Measurements from ENCODE around the gene POLD3. TPM values are rescaled to one million over a fixed set of nuclear protein-coding genes. Genes with fewer than 3 reads are reported as not detected.

Gene POLD3
- 15.9 TPM for total RNA-seq

DNA sequence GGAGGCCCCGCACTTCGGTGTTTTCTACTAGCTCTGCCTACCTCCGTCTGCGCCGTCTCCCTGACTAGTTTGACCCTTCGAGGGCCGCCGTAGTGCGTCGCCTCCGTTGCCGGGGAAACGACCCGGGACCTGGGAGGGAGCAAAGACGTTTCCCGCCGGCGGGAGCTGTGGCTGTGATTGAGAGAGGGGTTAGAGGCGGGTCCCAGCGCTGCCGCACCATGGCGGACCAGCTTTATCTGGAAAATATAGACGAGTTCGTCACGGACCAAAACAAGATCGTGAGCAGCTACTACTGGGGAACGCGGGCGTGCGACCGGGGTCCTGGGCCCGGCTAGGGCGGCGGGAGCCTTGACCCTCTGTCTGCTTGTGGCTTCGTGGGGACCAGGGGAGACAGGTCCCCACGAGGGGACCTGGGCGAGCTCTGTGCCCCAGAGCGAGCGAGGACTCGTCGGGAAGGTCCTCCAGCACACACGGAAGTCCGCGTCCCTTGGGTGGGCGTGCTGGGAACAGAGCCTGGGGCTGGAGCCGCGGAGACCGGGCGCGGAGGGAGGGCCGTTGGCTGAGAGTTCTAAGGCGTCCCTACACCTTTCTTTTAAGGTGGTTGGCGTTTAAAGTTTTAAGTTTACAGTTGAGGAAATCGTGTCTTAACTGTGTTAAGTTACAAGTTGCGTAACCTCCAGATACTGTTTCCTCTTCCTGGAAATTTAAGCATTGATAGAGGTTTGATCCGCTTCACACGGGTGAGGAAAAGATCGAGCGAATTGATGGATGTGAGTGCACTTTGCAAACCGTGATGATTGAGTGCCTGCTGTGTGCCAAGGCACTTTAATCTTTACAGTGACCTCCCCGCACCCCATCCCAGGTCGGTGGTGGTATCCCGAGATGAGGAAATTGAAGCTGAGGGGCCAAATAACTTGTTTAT is at the start of gene POLD3:
POLD3 (plus strand) TSS at position 142 of the 922 bp plus-strand sequence; CDS start at position 219, 77 bp downstream.
- no peak for FAIRE-seq
- peak; percentile 66 to 80 for DNase-seq (ENCODE audit: low spot score in 2 of 2)

DNA sequence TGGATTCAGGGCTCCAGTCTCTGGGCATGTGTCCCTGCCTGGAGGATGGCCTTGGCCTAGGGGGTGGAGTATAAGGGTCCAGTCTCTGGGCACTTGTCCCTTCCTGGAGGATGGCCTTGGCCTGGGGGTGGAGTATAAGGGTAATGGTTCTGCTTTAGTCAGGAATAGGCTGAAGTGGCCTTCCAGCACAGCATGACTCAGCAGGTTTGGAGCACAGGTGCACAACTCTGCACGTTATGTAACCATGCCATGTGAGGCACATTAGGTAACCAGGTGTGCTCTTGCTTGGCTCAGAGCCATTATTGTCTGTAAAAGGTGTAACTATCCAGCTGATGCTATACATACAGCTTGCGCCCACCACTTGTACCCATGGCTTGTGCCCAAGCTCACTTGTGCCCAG is 48.4 kb upstream of the POLD3 start:
- DNase-seq (ENCODE audit: low spot score in 2 of 2) (no peak), FAIRE-seq (no peak)

DNA sequence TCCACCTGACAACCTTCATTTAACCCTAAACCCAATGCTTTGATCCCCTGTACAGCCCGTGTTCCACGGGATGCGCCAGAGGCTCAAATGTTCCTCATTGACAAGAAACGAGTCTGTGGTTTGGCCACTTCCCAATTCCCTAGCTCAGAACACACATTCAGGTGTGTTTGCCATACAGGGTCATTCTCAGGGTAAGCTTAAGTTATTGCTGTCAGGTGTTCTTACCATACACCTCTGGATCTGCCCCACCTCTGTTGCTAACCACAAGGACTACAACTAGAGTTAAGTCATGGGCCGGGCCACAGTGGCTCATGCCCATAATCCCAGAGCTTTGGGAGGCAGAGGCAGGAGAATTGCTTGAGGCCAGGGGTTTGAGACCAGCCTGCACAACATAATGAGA is 45.6 kb upstream of the POLD3 start:
- no peak for DNase-seq (ENCODE audit: low spot score in 2 of 2)
- FAIRE-seq, result no peak

DNA sequence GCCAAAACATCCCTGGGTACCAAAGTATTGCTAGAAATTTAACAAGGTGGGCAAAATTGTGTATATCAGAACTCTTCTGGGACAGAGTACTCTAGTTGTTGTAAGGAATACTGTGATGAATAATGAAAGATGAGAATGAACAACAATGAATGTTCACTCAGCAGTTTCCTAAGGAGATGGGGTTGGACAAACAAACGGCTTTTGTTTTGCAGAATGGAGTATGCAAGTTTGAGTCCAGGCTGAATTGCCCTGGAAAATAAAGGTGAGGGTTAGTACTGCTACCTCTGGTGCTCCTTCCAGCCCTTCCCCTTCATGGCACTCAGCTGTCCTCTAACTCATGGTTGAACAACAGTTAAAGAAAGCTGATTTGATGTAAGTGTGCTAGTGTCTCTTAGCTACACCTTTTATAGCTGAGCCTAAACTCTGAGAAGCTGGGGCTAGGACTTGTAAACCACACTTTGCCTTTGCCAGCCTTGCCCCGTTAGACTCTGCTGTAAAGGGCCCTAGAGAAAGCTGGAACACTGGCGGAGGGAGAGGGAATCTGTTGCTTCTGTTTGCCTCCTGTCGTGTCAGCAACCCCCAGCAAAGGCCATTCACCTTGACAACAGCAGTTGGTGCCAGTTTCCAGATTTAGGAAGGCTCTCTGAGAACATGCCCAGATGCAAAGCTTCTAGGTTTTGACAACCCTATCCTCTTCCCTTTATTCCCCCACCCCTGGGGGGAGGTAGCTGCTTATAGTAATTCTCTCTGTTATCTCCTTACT is 41.2 kb upstream of the POLD3 start:
- no peak for FAIRE-seq
- no peak for DNase-seq (ENCODE audit: low spot score in 2 of 2)

- DNase-seq (ENCODE audit: low spot score in 2 of 2) (no peak), FAIRE-seq (no peak)
Observed at GRCh38 chr11:74551754-74552145, 40.6 kb upstream of the POLD3 start.

- no peak for FAIRE-seq
- no peak for DNase-seq (ENCODE audit: low spot score in 2 of 2)
Observed at GRCh38 chr11:74557526-74557925, 34.9 kb upstream of the POLD3 start.

DNA sequence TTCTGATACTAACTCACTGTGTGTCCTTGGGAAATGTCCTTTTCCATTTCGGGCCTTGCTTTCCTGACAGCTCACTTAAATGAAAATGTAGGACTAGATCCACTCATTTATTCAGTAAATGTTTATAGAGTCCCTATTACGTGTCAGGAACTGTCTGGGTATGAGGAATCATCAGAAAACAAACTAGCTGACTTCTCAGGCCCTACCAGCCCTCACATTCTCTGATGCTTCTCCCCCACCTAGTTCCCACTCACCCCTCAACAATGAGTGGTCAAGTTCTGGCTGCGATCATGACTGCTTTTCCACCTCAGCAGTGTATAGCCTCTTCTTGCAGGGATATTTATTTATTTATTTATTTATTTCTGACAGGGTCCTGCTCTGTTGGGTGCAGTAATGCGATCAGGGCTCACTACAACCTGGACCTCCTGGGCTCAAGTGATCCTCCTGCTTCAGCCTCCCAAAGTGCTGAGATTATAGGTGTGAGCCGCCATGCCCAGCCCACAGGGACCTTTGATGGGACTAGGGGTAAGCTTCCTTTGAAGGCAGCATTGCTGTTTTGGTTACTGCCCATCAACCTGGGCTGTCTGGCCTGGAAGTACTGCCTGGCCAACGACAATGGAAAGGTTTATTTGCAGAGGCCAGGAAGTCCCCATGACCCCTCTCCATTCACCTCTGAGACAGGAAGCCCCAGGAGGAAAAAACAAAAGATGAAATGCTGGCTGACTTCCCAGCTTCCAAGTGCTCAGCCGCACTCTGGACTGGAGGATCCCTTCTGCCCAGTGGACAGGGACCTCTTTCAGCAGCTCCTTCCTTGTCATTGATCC is 33.1 kb upstream of the POLD3 start:
- FAIRE-seq, result no peak
- DNase-seq (ENCODE audit: low spot score in 2 of 2), result no peak

GRCh38 chr11:74559934-74560309 is 32.5 kb upstream of the POLD3 start:
- FAIRE-seq, result no peak
- DNase-seq (ENCODE audit: low spot score in 2 of 2), result no peak

DNA sequence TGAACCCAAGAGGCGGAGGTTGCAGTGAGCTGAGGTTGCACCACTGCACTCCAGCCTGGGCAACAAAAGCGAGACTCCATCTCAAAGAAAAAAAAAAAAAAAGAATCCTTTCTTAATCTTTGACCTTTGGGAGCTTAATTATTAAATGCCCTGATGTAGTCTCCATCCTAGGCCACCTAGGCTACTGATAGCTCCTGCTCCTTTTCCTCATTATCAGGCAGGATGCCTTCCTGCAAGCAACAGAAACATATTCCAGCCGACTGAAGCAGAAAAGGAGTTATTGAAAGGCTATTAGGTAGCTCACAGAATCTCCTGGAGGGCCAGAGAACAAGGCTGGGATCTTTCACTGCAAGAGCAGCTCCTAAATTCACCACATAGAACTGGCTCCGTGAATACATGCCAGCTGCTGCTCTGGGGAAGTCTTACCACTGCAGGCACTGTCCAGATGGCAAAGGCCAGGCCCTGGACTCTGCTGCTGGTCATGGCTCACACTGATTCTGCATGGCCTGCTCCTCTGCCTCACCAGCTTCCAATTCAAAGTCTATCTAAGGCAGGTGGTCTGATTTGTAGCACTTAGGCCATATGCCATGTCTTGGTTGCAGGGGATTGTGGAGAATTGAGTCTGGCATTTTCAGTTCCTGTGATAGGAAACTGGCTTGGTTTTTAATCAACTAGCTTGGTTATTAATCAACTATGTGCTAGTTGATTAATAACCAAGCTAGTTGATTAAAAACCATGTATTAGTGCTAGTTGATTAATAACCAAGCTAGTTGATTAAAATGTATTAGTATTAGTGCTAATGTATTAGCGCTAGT is 26.0 kb upstream of the POLD3 start:
- FAIRE-seq, result no peak

DNA sequence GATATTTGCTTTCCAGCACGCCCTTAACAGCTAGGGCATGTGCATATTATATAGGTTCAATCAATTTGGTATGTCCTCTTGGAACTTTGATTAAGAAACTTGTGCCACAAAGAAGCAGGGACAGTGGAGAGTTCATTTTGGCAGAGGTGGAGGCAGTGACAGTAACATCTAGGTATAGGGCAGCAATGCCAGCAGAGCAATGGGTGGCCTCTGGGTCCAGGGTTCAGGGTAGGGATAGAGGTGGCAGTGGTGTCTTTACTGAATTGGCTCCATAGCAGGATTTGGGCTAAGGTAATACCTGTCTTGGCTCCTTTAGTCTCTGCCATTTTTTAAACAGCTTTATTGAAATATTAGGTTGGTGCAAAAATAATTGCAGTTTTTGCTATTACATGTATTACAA is 24.4 kb upstream of the POLD3 start:
- no peak for FAIRE-seq
- no peak for DNase-seq (ENCODE audit: low spot score in 2 of 2)

More for the DNA sequence above, 26.0 kb upstream of the POLD3 start:
- no peak for DNase-seq (ENCODE audit: low spot score in 2 of 2)

DNA sequence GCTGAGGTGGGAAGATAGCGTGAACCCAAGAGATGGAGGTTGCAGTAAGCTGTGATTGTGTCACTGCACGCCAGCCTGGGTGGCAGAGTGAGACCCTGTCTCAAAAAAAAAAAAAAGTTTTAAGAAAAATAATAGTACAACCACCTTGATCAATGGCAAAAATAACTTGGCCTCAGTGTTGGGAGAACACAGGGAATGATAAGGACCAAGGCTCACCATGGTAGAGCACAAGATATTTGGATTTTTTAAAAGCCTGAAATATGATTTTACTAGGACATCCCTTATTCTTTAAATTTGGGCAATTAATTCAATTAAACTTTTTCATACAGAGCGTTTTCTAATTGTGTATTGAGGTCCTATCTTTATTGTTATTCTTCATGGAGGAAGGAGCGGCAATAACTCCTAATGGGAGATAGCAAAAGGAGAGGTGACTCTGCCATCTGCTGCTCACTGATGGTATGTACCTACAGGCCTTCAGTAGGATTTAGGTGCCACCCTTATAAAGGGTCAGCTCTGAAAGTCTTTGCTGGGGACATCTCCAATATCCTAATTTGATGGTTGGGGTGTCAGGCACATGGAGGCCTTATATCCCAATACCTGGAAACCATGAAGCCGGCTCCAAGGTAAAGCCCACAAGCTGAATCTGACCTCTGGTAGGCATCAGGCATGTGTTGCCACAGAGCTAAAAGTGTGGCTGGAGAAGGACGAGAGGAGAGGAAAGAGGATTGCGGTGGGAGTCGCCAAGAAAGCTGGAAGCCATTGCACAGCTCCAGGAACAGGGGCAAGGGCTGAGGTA is 21.9 kb upstream of the POLD3 start:
- no peak for FAIRE-seq
- DNase-seq (ENCODE audit: low spot score in 2 of 2), result peak; percentile 13 to 56

DNA sequence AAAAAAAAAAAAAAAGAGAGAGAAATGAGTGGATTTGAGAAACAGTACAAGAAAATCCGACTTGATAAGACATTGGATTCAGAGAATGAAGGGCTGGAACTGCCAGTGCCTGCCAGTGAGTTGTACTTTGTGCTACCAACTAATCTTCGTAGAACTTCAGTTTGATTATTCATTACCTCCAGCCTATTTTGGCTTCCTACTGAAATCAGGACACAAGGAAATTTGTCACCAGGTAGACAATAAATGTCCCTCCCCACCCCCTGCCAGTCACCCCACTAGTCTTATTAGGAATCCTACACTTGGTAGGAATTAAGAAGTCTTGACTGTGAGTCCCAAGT is 21.4 kb upstream of the POLD3 start:
- DNase-seq (ENCODE audit: low spot score in 2 of 2) (no peak), FAIRE-seq (no peak)

- DNase-seq (ENCODE audit: low spot score in 2 of 2) (no peak), FAIRE-seq (no peak)
Observed at GRCh38 chr11:74572349-74572748, 20.0 kb upstream of the POLD3 start.

- FAIRE-seq (no peak), DNase-seq (ENCODE audit: low spot score in 2 of 2) (no peak)
Observed at GRCh38 chr11:74574563-74574962, 17.8 kb upstream of the POLD3 start.

DNA sequence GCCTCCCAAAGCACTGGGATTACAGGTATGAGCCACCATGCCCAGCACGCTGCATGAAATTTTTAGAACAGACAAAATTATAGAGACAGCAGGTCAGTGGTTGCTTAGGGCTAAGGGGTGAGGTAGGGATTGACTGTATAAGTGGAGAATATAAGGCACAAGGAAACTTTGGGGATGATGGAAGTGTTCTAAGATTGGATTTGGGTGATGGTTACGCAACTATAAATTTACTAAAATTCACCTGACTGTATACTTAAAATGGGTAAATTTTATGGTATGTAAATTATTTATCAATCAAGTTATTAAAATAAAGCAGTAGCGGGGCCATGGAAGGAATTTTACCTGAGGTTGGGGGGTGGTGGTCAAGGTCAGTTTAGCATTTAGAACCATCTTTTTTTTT is 16.4 kb upstream of the POLD3 start:
- FAIRE-seq (no peak), DNase-seq (ENCODE audit: low spot score in 2 of 2) (no peak)

GRCh38 chr11:74577181-74577580 is 15.2 kb upstream of the POLD3 start:
- no peak for DNase-seq (ENCODE audit: low spot score in 2 of 2)
- FAIRE-seq, result no peak

DNA sequence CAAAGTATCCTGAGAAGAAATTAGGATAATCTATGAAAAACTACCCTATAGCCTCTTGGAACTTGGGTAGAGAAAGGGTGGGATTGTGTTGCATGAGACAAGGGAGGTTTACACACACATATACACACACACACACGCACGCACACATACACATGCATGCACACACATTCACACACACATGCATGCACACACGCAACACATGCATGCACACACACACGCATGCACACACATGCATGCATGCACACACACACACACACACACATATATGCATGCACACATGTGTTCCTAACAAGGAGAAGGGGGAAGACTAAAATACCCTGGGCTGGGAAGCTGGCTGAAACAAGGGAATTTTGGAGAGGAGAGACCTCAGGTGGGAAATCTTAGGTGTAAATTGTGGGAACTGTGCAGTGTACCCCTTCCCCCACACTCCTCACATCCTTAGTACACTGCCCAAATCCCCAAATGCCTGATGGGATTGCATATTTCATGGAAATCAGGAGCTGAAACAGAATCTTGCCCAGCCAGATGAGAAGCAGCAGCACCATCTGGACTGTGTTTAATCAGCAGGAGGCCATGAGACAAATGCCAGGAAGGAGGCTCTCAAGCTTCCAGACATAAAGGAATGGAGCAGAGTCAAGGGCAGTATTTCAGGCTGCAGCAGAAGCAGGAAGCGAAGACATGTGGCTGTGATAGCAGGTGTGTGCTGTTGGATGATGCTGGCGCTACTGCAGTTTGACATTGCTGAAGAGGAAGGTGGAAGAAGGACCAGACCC is 14.6 kb upstream of the POLD3 start:
- FAIRE-seq, result no peak
- DNase-seq (ENCODE audit: low spot score in 2 of 2), result no peak

- no peak for FAIRE-seq
- no peak for DNase-seq (ENCODE audit: low spot score in 2 of 2)
Observed at GRCh38 chr11:74579577-74580270, 12.7 kb upstream of the POLD3 start.
